ENCODE results near the gene THSD4. TPM values are rescaled to one million over a fixed set of nuclear protein-coding genes. Genes with fewer than 3 reads are reported as not detected.

Gene THSD4
- total and polyA plus RNA-seq, 2 of the 4 experiments (the other 2 are of a cell fraction), result 25.5 to 31.1 TPM

DNA sequence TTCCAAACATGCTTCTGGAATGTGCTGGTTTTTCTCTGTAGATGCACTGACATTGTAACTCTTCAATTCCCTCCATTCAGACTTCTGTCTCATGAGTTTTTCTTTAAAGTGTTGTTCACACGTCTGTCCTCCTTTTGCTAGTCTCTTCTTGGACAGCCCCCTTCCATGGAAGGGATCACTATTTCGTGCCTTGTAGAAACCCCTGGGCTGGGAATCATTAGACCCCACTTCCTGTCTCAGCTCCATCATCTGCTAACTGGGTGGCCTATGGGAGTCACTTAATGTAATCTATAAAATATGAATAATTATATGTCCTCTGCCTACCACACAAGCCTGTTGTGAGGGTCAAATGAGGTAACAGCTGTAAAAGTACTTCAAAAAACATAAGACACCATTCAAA, 110.6 kb downstream of the THSD4 start:
- no TSS peak for BruUV-seq (replicated peaks)
- no CpG with 5 or more reads among the region's 2 CpGs for WGBS, 2 experiments (ENCODE audit: extremely low coverage in 2 of 2, insufficient read length in 1 of 2)
- Histone ChIP-seq H4K8ac (ENCODE audit: low read depth in 2 of 2, low read length in 2 of 2) (no peak overlapping the region), H2AK5ac (ENCODE audit: low read depth, low read length) (no peak overlapping the region), H3K4ac (ENCODE audit: low read depth, low read length) (no peak overlapping the region), H2BK15ac (ENCODE audit: low read depth, low read length) (0 out of 3 replicates have a peak overlapping the region, but pooled peaks have one; percentile 20), H3K27ac (ENCODE audit: insufficient read depth, low read length) (no peak overlapping the region), H3K27me3 (ENCODE audit: control insufficient read depth, insufficient read depth, low read length) (no peaks in the 10 kb centered on the region), H4K5ac (ENCODE audit: low read depth, low read length) (no peak overlapping the region), H2AK9ac (replicated peaks; ENCODE audit: low read depth, low read length, poor library complexity) (no peak overlapping the region), H3K14ac (replicated peaks; ENCODE audit: low read depth, low read length) (no peak overlapping the region), H4K20me1 (ENCODE audit: insufficient read depth, low read length) (no peaks in the 10 kb centered on the region), H3K56ac (ENCODE audit: extremely low read depth, insufficient read depth, low read length) (no peak overlapping the region), H3K23ac (ENCODE audit: low read depth, low read length) (no peak overlapping the region), H4K91ac (ENCODE audit: insufficient read depth, low read depth, low read length) (no peak overlapping the region; the same call in 1 of the 2 replicates), H3K36me3 (ENCODE audit: control insufficient read depth, insufficient read depth, low read length) (peaks cover 11% of the 10 kb centered on the region), H2BK5ac (ENCODE audit: low read depth, low read length, poor library complexity, severe bottlenecking) (no peak overlapping the region), H3K9me1 (ENCODE audit: insufficient read depth, low read length) (peaks cover 9% of the 10 kb centered on the region; the same call in 1 of the 2 replicates), H3K4me1 (ENCODE audit: control insufficient read depth, insufficient read depth, low read length) (peaks cover 18% of the 10 kb centered on the region), H3K9me3 (ENCODE audit: control insufficient read depth, insufficient read depth, low read length) (peaks cover 3% of the 10 kb centered on the region; the same call in 1 of the 2 replicates), H3K18ac (ENCODE audit: low read depth, low read length) (no peak overlapping the region), H3K79me1 (ENCODE audit: low read depth in 1 of 2, low read length in 2 of 2) (peaks cover 6 to 30% of the 10 kb centered on the region in 2 experiments; a peak in 3 of 4 replicates), H2BK120ac (ENCODE audit: low read depth, low read length) (no peak overlapping the region), H3K4me3 (ENCODE audit: insufficient read depth, low read depth, low read length) (no peak overlapping the region), H2BK20ac (ENCODE audit: low read depth, low read length) (no peak overlapping the region), H2AFZ (replicated peaks; ENCODE audit: low read length, poor library complexity) (no peak overlapping the region), H3K4me2 (ENCODE audit: low read depth, low read length) (no peak overlapping the region), H3K9ac (ENCODE audit: low read depth, low read length) (no peak overlapping the region)
- dilution Hi-C loops (cut with HindIII; ENCODE audit: low sequenced_read_pairs, unreplicated experiment) (no loop called here), in situ Hi-C loops (cut with MboI; ENCODE audit: low sequenced_read_pairs) (no loop called here), intact Hi-C loops (cut with micrococcal nuclease) (loop anchor here (5.0 kb wide), 1 partner anchor 249 kb away; no protein-coding TSS in a partner anchor)
- no peak for TF ChIP-seq RAD21 (IDR thresholded peaks at IDR 0.05; ENCODE audit: low read length)
- TF ChIP-seq, protein P1, sequence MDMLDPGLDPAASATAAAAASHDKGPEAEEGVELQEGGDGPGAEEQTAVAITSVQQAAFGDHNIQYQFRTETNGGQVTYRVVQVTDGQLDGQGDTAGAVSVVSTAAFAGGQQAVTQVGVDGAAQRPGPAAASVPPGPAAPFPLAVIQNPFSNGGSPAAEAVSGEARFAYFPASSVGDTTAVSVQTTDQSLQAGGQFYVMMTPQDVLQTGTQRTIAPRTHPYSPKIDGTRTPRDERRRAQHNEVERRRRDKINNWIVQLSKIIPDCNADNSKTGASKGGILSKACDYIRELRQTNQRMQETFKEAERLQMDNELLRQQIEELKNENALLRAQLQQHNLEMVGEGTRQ (IDR thresholded peaks at IDR 0.05; ENCODE audit: low read depth, low read length), result no peak
- TF ChIP-seq, protein P2, sequence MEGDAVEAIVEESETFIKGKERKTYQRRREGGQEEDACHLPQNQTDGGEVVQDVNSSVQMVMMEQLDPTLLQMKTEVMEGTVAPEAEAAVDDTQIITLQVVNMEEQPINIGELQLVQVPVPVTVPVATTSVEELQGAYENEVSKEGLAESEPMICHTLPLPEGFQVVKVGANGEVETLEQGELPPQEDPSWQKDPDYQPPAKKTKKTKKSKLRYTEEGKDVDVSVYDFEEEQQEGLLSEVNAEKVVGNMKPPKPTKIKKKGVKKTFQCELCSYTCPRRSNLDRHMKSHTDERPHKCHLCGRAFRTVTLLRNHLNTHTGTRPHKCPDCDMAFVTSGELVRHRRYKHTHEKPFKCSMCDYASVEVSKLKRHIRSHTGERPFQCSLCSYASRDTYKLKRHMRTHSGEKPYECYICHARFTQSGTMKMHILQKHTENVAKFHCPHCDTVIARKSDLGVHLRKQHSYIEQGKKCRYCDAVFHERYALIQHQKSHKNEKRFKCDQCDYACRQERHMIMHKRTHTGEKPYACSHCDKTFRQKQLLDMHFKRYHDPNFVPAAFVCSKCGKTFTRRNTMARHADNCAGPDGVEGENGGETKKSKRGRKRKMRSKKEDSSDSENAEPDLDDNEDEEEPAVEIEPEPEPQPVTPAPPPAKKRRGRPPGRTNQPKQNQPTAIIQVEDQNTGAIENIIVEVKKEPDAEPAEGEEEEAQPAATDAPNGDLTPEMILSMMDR (conservative IDR thresholded peaks at IDR 0.05; ENCODE audit: low read depth, low read length), result no peak
- POLR2A ChIA-PET (ENCODE audit: unreplicated experiment), result no interaction called here
- CTCF ChIA-PET, result no interaction called here
- ATAC-seq (ENCODE audit: low read depth), result no peak
- DNase-seq, result no peak

Data from IMR-90 (cell line).